Hepatocyte (in vitro differentiated cells): Measurements from ENCODE around the gene TMEM134. TPM values are rescaled to one million over a fixed set of nuclear protein-coding genes. Genes with fewer than 3 reads are reported as not detected.

Experiments used
- DNase-seq: peaks from one replicate; pipeline ENCODE4 v3.0.0-alpha.2; 2016; ENCODE audit warnings: low spot score
- H2AFZ ChIP-seq: fragments of 200-600 bp; sonication (generic); 2 replicates; pipeline ENCODE4 v1.6.0; 2016; ENCODE audit warnings: antibody characterized with exemption, mild to moderate bottlenecking
- H3K27ac ChIP-seq: fragments of 200-600 bp; sonication (generic); 2 replicates; pipeline ENCODE4 v1.5.1; 2016; ENCODE audit warnings: mild to moderate bottlenecking
- H3K27me3 ChIP-seq: fragments of 200-600 bp; sonication (generic); 2 replicates; pipeline ENCODE4 v1.6.1; 2016
- H3K36me3 ChIP-seq: fragments of 200-600 bp; sonication (generic); replicated peaks from 2 replicates; pipeline ENCODE4 v1.5.1; 2016; ENCODE audit warnings: low read depth; ENCODE audit not compliant: insufficient read depth
- H3K4me1 ChIP-seq: fragments of 200-600 bp; sonication (generic); 2 replicates; pipeline ENCODE4 v1.5.1; 2016; ENCODE audit warnings: mild to moderate bottlenecking, moderate library complexity; ENCODE audit not compliant: insufficient read depth
- H3K4me2 ChIP-seq: fragments of 200-600 bp; sonication (generic); 2 replicates; pipeline ENCODE4 v1.6.0; 2016
- H3K4me3 ChIP-seq: fragments of 200-600 bp; sonication (generic); 2 replicates; pipeline ENCODE4 v1.5.1; 2016; ENCODE audit warnings: mild to moderate bottlenecking
- H3K79me2 ChIP-seq: fragments of 200-600 bp; sonication (generic); 2 replicates; pipeline ENCODE4 v1.6.0; 2017; ENCODE audit warnings: mild to moderate bottlenecking
- H3K9me2 ChIP-seq: fragments of 200-600 bp; sonication (generic); replicated peaks from 2 replicates; pipeline ENCODE4 v1.6.0; 2017; ENCODE audit warnings: mild to moderate bottlenecking; ENCODE audit not compliant: insufficient read depth
- H3K9me3 ChIP-seq: fragments of 200-600 bp; sonication (generic); 2 replicates; pipeline ENCODE4 v1.5.1; 2016; ENCODE audit warnings: low read depth, mild to moderate bottlenecking
- H4K20me1 ChIP-seq: fragments of 200-600 bp; sonication (generic); 2 replicates; pipeline ENCODE4 v1.6.0; 2016; ENCODE audit warnings: mild to moderate bottlenecking; ENCODE audit not compliant: insufficient read depth, poor library complexity, severe bottlenecking
- EZH2 ChIP-seq: fragments of 200-600 bp; sonication (generic); IDR thresholded peaks from 2 replicates; pipeline ENCODE4 v1.6.1; 2016; ENCODE audit warnings: antibody characterized with exemption, mild to moderate bottlenecking, borderline replicate concordance
- EZH2phosphoT487 ChIP-seq: fragments of 200-600 bp; sonication (generic); IDR thresholded peaks from one replicate; pipeline ENCODE4 v1.6.1; 2018; ENCODE audit warnings: antibody characterized with exemption, mild to moderate bottlenecking, low read depth, moderate library complexity; ENCODE audit not compliant: unreplicated experiment, severe bottlenecking
- WGBS: methylation state at CpG from one replicate; pipeline ENCODE4 v1.1.6; 2016; ENCODE audit warnings: low lambda C conversion rate; ENCODE audit errors: missing lambda C conversion rate; 5-methylcytosine and 5-hydroxymethylcytosine counted together
- polyA plus RNA-seq: library from polyadenylated mRNA; unstranded; fragments of >200 nt; fragmentation: Nextera tagmentation; extraction: Ambion mirVana; gene quantifications from 2 replicates; pipeline ENCODE4 v1.2.1, GENCODE V29; 2016
- total RNA-seq: library from RNA; depleted of rRNA; stranded (reverse); fragments of >200 nt; gene quantifications from 2 replicates; pipeline ENCODE4 v1.2.3, GENCODE V29; 2014
- TF ChIP-seq, protein P1 (sequence below): fragments of 200-600 bp; sonication (generic); IDR thresholded peaks from 2 replicates; pipeline ENCODE4 v1.5.1; 2016; ENCODE audit warnings: antibody characterized with exemption, mild to moderate bottlenecking; ENCODE audit not compliant: poor library complexity

TMEM134 gene
- total and polyA plus RNA-seq, 2 experiments from 2014 or later = 43.2 to 93.7 TPM

DNA sequence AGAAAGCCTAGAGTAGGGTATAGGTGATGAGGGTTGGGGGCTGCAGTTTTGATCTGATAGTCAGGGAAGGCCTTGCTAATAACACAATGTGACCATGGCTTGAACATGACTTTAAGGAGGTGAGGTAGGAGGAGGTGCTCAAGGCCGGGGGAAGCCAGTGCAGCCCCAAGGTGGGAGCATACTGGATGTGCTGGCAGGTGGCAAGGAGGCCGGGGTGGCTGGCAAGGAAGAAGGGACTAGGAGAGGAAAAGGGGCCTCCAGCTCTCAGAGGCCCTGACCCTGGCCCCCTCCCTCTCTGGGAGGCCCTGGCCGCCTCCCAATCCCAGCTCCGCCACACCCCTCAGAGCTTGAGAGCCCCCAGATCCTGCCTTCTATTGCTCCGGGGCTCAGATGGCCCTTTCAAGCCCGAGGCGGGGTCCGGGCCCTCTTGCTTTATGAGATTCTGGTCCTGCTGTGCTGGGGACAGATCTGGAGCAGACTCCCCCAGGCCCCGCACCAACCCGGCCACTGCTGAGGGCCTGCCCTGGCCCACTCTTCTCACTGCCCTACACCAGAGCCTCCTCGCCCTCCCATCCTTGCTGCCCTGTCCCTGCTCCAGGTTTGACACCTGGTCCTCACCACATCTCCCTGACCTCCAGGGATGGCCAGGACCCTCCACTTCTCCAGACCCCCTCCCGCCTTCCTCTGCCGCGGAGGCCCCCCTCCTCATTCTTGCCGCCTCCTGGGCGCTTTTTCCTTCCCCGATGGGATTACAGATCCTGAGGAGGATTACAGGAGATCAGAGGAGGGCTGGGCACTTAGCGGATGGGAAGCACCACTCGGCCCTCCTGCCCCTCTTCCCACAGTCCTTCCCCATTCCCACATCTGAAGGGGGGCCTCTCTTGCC lies 34.3 kb upstream of the TMEM134 start:
- H3K4me2 ChIP-seq = peak overlapping the region; percentile 97
- peak overlapping the region; percentile 76 for H3K4me3 ChIP-seq
- TF ChIP-seq, protein P1, sequence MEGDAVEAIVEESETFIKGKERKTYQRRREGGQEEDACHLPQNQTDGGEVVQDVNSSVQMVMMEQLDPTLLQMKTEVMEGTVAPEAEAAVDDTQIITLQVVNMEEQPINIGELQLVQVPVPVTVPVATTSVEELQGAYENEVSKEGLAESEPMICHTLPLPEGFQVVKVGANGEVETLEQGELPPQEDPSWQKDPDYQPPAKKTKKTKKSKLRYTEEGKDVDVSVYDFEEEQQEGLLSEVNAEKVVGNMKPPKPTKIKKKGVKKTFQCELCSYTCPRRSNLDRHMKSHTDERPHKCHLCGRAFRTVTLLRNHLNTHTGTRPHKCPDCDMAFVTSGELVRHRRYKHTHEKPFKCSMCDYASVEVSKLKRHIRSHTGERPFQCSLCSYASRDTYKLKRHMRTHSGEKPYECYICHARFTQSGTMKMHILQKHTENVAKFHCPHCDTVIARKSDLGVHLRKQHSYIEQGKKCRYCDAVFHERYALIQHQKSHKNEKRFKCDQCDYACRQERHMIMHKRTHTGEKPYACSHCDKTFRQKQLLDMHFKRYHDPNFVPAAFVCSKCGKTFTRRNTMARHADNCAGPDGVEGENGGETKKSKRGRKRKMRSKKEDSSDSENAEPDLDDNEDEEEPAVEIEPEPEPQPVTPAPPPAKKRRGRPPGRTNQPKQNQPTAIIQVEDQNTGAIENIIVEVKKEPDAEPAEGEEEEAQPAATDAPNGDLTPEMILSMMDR = no peak
- TF ChIP-seq EZH2phosphoT487 (no peak), EZH2 (no peak)
- H4K20me1 ChIP-seq = peaks cover 9% of the 10 kb centered on the region
- WGBS = 81% methylated on average over 19 of the region's 19 CpGs
- no peak for DNase-seq
- no peak overlapping the region for H3K27ac ChIP-seq
- peaks cover 22% of the 10 kb centered on the region for H3K79me2 ChIP-seq
- H3K27me3 ChIP-seq = no peaks in the 10 kb centered on the region
- H3K4me1 ChIP-seq = peaks cover 18% of the 10 kb centered on the region
- H3K36me3 ChIP-seq = no peaks in the 10 kb centered on the region
- H3K9me3 ChIP-seq = no peaks in the 10 kb centered on the region
- no peak overlapping the region for H2AFZ ChIP-seq
- H3K9me2 ChIP-seq = no peaks in the 10 kb centered on the region

DNA sequence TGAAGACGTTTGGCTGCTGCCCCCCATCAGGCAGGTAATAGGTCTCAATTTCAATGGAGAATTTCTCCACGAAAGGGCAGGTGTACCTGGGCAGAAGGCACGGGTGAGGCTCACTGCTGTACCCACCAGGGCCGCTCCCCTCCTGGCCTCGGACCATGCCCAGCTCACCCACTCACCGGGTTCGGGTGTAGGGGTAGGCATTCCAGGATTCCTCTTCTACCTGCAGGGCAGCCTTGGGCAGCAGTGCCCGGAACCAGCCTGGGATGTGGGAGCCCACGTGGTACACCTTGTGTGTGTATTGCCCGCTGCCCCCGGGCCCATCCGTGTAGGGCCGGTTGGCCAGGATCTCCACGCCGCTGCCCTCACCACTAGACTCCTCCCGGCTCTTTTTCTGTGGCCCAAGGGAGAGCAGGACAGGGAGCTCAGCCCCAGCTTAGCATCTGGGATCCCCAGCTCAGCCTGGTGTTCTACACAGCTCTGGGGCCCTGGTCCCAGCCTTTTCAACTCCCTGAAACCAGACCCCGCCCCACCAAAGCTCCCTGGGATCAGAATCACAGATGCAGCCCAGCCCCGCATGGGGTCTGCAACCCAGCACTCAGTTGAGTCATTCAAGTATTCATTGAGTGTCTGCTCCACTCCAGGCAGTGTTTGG lies 33.4 kb upstream of the TMEM134 start:
- peaks cover 9% of the 10 kb centered on the region for H4K20me1 ChIP-seq
- H2AFZ ChIP-seq = no peak overlapping the region
- TF ChIP-seq, protein P1 = no peak
- TF ChIP-seq EZH2phosphoT487 = no peak
- TF ChIP-seq EZH2 = no peak
- no peak overlapping the region for H3K27ac ChIP-seq
- no peaks in the 10 kb centered on the region for H3K27me3 ChIP-seq
- no peak overlapping the region for H3K4me2 ChIP-seq
- H3K79me2 ChIP-seq = peaks cover 22% of the 10 kb centered on the region
- 93% methylated on average over 14 of the region's 18 CpGs for WGBS
- H3K4me1 ChIP-seq = peaks cover 18% of the 10 kb centered on the region
- H3K36me3 ChIP-seq = no peaks in the 10 kb centered on the region
- no peaks in the 10 kb centered on the region for H3K9me3 ChIP-seq
- no peaks in the 10 kb centered on the region for H3K9me2 ChIP-seq
- H3K4me3 ChIP-seq = no peak overlapping the region
- DNase-seq = no peak

DNA sequence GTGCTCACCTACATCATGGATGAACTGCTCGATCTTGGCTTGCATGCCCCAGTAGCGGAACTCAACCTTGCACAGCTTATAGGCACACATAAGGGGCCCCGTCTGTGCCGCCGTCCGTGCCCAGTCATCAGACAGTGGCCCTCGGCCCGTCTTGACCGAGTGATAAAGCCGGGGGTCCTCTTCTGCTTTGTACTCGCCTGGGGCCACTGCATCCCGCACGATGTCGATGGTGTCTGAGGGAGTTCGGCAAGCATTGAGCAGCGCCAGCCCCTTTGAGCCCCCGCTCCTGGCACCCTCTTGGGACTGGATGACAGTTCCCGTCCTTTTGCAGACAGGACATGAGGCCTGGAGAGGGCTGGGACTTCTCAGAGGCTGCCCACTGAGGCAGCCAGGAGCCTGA lies 32.8 kb upstream of the TMEM134 start:
- Histone ChIP-seq H3K27ac (no peak overlapping the region), H2AFZ (no peak overlapping the region)

More for the DNA sequence above, 32.8 kb upstream of the TMEM134 start:
- Histone ChIP-seq H3K9me2 (no peaks in the 10 kb centered on the region), H3K36me3 (no peaks in the 10 kb centered on the region), H3K9me3 (no peaks in the 10 kb centered on the region), H4K20me1 (peaks cover 9% of the 10 kb centered on the region), H3K79me2 (peaks cover 17% of the 10 kb centered on the region), H3K4me1 (peaks cover 17% of the 10 kb centered on the region), H3K4me2 (no peak overlapping the region), H3K27me3 (no peaks in the 10 kb centered on the region), H3K4me3 (no peak overlapping the region)
- DNase-seq = no peak
- TF ChIP-seq EZH2phosphoT487 = no peak
- no peak for TF ChIP-seq EZH2
- TF ChIP-seq, protein P1 = no peak
- 98% methylated on average over 18 of the region's 18 CpGs for WGBS
